HUES48 (cell line): ENCODE measurements around the gene CDKN2B.

Experiments
- H3K27ac ChIP-seq: one replicate; pipeline ENCODE4 v1.7.0; 2013; ENCODE audit warnings: low read depth, low read length, inconsistent platforms
- H3K27me3 ChIP-seq: 2 replicates; pipeline ENCODE4 v1.6.1; 2013; ENCODE audit warnings: mild to moderate bottlenecking, low read length; ENCODE audit not compliant: control insufficient read depth, insufficient read depth
- H3K36me3 ChIP-seq: 2 replicates; pipeline ENCODE4 v1.6.1; 2013; ENCODE audit warnings: low read length; ENCODE audit not compliant: control insufficient read depth, insufficient read depth
- H3K4me1 ChIP-seq: 2 replicates; pipeline ENCODE4 v1.6.1; 2013; ENCODE audit warnings: mild to moderate bottlenecking, low read length; ENCODE audit not compliant: control insufficient read depth, insufficient read depth
- H3K4me3 ChIP-seq: 2 replicates; pipeline ENCODE4 v1.5.1; 2013; ENCODE audit warnings: mild to moderate bottlenecking, low read depth, low read length
- H3K9ac ChIP-seq: 2 replicates; pipeline ENCODE4 v1.6.1; 2013; ENCODE audit warnings: mild to moderate bottlenecking, low read depth, low read length, moderate library complexity
- H3K9me3 ChIP-seq: 2 replicates; pipeline ENCODE4 v1.6.1; 2013; ENCODE audit warnings: low read length; ENCODE audit not compliant: control insufficient read depth, insufficient read depth

The CDKN2B gene

GRCh38 chr9:21993893-21994555 is 15.1 kb downstream of the CDKN2B start, which contains the start of gene CDKN2A:
Gene CDKN2A, minus strand, starts transcription at chr9:21994392.
- Histone ChIP-seq H3K27me3 (peaks cover 96% of the 10 kb centered on the region), H3K4me3 (peak within 1 kb of the TSS; percentile 76), H3K9me3 (no peaks in the 10 kb centered on the region), H3K27ac (no peak within 1 kb of the TSS), H3K4me1 (peaks cover 49% of the 10 kb centered on the region), H3K36me3 (no peaks in the 10 kb centered on the region), H3K9ac (no peak within 1 kb of the TSS)

GRCh38 chr9:21993007-21993406 is 16.1 kb downstream of the CDKN2B start:
- Histone ChIP-seq H3K4me1 (peaks cover 47% of the 10 kb centered on the region), H3K4me3 (peak overlapping the region; percentile 59), H3K9me3 (no peaks in the 10 kb centered on the region), H3K27ac (no peak overlapping the region), H3K9ac (no peak overlapping the region), H3K36me3 (no peaks in the 10 kb centered on the region), H3K27me3 (peaks cover 98% of the 10 kb centered on the region)

DNA sequence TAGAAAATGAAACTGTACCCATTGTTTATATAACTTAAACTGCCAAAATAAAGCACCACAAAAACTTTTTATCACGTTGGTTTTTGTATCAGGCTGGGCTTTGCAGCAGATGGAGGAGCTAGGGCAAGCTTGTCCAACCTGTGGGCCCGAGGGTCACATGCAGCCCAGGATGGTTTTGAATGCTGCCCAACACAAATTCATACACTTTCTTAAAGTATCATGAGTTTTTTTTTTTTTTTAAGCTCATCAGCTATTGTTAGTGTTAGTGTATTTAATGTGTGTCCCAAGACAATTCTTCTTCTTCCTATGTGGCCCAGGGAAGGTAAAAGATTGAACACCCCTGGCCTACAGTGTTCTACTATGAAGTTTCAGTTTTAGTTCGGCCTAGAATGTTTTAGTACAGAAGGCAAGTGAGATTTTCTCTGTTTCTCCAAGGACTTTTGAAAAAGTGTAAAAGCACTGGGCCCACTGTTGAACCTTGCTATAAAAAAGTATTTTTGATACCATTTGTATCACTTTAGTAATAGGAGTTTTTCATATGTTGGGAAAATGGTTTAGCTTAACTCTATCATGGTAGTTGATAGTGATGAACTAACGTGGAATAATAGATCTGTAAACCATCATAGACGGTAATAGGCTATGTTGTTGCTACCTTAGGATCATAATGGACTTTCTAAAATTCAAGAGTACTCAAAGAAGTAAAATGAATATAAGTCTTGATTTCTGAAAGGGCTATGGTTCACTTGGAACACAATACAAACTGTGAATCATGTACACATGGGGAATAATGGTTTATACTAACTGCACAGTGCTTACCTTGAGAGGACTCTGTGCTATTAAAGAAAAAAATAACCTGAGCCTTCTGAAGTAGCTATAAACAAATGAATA is 17.8 kb downstream of the CDKN2B start:
- peaks cover 31% of the 10 kb centered on the region for H3K4me1 ChIP-seq
- H3K9ac ChIP-seq = no peak overlapping the region
- H3K9me3 ChIP-seq = no peaks in the 10 kb centered on the region
- H3K27me3 ChIP-seq = peaks cover 98% of the 10 kb centered on the region
- no peaks in the 10 kb centered on the region for H3K36me3 ChIP-seq
- H3K4me3 ChIP-seq = no peak overlapping the region
- no peak overlapping the region for H3K27ac ChIP-seq

DNA sequence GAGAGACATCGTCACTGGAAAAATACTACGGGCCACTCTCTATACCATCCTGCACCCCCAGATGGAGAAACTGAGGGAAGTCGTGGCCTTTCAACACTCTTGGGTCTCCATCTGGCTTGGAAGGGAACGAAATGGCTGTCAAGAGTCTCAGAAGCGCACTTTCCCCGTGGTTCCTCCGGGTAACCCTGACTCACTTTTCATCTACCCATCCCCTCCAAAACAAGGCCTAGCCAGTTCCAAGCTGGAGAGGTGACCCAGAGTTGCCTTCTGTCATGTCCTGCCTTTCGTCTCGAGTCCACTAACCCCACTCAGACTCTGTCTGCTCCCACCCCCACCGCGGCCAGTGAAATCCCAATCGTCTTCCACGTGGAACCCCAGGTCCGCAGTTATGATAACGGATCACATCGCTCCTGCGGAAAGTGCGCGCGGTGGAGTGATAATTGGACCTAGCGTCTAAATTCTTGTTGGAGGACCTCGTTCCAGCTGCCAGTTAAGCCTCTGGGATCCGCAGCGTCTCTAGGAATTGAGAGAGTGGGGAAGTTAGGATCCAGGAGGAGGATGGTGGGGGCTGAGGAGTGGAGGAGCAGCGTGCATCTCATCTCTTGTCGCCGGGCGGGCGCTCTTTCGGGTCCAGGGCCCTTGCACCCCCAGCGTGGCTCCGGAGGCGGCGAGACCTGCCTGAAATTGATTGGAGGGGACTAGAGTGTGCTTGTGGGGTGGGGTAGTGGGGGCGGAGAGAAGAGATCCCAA is 19.5 kb downstream of the CDKN2B start:
- Histone ChIP-seq H3K27me3 (peaks cover 98% of the 10 kb centered on the region), H3K9me3 (no peaks in the 10 kb centered on the region), H3K4me3 (peak overlapping the region; percentile 55), H3K36me3 (no peaks in the 10 kb centered on the region), H3K27ac (no peak overlapping the region), H3K4me1 (peaks cover 24% of the 10 kb centered on the region), H3K9ac (no peak overlapping the region)

- H3K27me3 ChIP-seq = peaks cover 100% of the 10 kb centered on the region
- no peak overlapping the region for H3K9ac ChIP-seq
- H3K27ac ChIP-seq = no peak overlapping the region
- H3K9me3 ChIP-seq = no peaks in the 10 kb centered on the region
- peaks cover 18% of the 10 kb centered on the region for H3K4me1 ChIP-seq
- H3K4me3 ChIP-seq = no peak overlapping the region
- no peaks in the 10 kb centered on the region for H3K36me3 ChIP-seq
Measured at GRCh38 chr9:21988056-21988990, 20.8 kb downstream of the CDKN2B start.

- peaks cover 14% of the 10 kb centered on the region for H3K4me1 ChIP-seq
- H3K9ac ChIP-seq = no peak overlapping the region
- H3K27me3 ChIP-seq = peaks cover 100% of the 10 kb centered on the region
- no peaks in the 10 kb centered on the region for H3K36me3 ChIP-seq
- no peak overlapping the region for H3K4me3 ChIP-seq
- no peak overlapping the region for H3K27ac ChIP-seq
- H3K9me3 ChIP-seq = no peaks in the 10 kb centered on the region
Measured at GRCh38 chr9:21985964-21986667, 23.0 kb downstream of the CDKN2B start.

- Histone ChIP-seq H3K4me1 (0 out of 2 replicates have a peak, but pooled peaks cover 5% of the 10 kb centered on the region), H3K27me3 (peaks cover 96% of the 10 kb centered on the region), H3K27ac (no peak overlapping the region)
Measured at GRCh38 chr9:21984101-21984500, 25.0 kb downstream of the CDKN2B start.

DNA sequence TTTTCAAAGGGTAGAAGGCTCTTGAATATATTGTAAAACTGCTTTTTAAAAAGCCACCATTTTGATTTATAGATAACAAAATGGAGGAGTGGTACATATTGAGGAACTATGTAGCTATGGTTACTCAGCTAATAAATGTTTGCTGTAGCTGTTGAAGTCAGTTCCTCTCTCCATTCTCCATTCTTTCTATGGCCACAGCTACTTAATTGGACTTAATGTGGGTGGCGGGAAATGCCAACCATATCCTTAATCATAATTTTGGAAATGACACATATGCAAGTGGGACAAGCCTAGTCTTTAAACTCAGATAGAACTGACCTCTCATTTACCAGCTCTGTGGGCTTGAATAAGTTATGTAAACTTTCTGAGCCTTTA is 25.6 kb downstream of the CDKN2B start:
- Histone ChIP-seq H3K27ac (no peak overlapping the region), H3K36me3 (no peaks in the 10 kb centered on the region), H3K27me3 (peaks cover 96% of the 10 kb centered on the region), H3K9me3 (no peaks in the 10 kb centered on the region), H3K4me3 (no peak overlapping the region), H3K9ac (no peak overlapping the region), H3K4me1 (no peaks in the 10 kb centered on the region)

More at GRCh38 chr9:21984101-21984500, 25.0 kb downstream of the CDKN2B start:
- H3K4me3 ChIP-seq = no peak overlapping the region
- H3K36me3 ChIP-seq = no peaks in the 10 kb centered on the region
- H3K9ac ChIP-seq = no peak overlapping the region
- no peaks in the 10 kb centered on the region for H3K9me3 ChIP-seq

DNA sequence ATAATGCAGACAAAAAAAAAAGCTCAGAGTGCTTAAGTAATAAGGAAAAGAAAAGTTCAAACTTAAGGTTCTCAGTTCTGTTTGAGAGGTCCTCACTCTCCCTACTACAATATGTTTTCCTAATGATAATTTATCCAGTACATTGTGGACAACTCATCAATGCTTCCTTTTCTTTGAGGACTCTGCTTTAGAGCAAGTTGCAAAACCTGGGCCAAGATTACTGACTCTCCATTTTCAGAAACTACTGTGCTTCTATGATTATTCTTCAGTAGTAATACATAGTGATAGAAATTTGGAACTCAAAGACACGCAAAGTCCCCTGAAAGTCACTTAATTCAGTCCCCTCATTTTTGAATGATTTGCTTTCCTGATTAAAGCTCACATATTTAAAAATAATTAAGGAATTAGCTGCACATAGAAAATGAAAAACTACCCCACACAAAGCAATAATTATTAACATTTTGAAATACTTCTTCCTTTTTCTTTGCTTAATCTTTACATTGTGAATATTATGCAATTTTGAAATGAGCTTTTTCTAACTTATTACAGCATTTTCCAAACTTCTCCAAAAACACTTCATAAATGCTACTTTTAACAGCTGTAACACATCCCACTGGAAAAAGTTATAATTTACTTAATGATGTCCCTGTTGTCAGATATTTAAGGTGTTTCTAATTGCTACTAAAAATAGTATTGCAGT is 26.1 kb downstream of the CDKN2B start:
- no peak overlapping the region for H3K4me3 ChIP-seq
- H3K27ac ChIP-seq = no peak overlapping the region
- peaks cover 96% of the 10 kb centered on the region for H3K27me3 ChIP-seq
- no peaks in the 10 kb centered on the region for H3K9me3 ChIP-seq
- no peaks in the 10 kb centered on the region for H3K36me3 ChIP-seq
- H3K4me1 ChIP-seq = no peaks in the 10 kb centered on the region
- H3K9ac ChIP-seq = no peak overlapping the region
